Thoracic aorta (tissue), 2 donors: ENCODE measurements around the gene C19orf73. TPM values are rescaled to one million over a fixed set of nuclear protein-coding genes. Genes with fewer than 3 reads are reported as not detected.

ENCODE experiments used
- ATAC-seq: fragments of 150-250 bp; one replicate; pipeline ENCODE4 v1.8.0; 2017; ENCODE audit warnings: low read depth; ENCODE audit not compliant: insufficient number of reproducible peaks, low FRiP score
- DNase-seq: peaks from one replicate; pipeline ENCODE4 v3.0.0-alpha.2; 2020; ENCODE audit warnings: low spot score
- H3K27ac ChIP-seq, 2 donors: fragments of 200-600 bp; sonication (generic); 1 replicate in 1 of 2; 2 replicates in 1 of 2; pipeline ENCODE4 v1.5.1; 2016; ENCODE audit warnings: mild to moderate bottlenecking in 2 of 2, moderate library complexity in 2 of 2
- H3K27me3 ChIP-seq: fragments of 200-600 bp; sonication (generic); replicated peaks from 2 replicates; pipeline ENCODE4 v1.6.0; 2016; ENCODE audit warnings: mild to moderate bottlenecking; ENCODE audit not compliant: insufficient read depth
- H3K36me3 ChIP-seq: fragments of 200-600 bp; sonication (generic); one replicate; pipeline ENCODE4 v1.5.1; 2016
- H3K4me1 ChIP-seq, 2 donors: fragments of 200-600 bp; sonication (generic); 1 replicate in 1 of 2; 2 replicates in 1 of 2; pipeline versions ENCODE4 v1.5.1 to v1.6.0; 2016; ENCODE audit warnings: low read depth in 2 of 2, mild to moderate bottlenecking in 1 of 2; ENCODE audit not compliant: control insufficient read depth in 1 of 2
- H3K4me3 ChIP-seq: fragments of 200-600 bp; sonication (generic); 2 replicates; pipeline ENCODE4 v1.5.1; 2016; ENCODE audit warnings: mild to moderate bottlenecking
- H3K9me3 ChIP-seq: fragments of 200-600 bp; sonication (generic); 2 replicates; pipeline ENCODE4 v1.5.1; 2016
- total RNA-seq, 2 donors: library from RNA; depleted of rRNA; stranded (reverse); fragments of >200 nt; gene quantifications; one replicate each; pipeline versions ENCODE4 v1.1.0 to v1.2.3, GENCODE V29; 2016
- TF ChIP-seq, protein P1 (sequence below): fragments of 200-600 bp; sonication (generic); IDR thresholded peaks from one replicate; pipeline ENCODE4 v1.5.1; 2019; ENCODE audit warnings: antibody characterized with exemption

C19orf73 gene
- total RNA-seq, 2 donors from 2014 or later: not detected

DNA sequence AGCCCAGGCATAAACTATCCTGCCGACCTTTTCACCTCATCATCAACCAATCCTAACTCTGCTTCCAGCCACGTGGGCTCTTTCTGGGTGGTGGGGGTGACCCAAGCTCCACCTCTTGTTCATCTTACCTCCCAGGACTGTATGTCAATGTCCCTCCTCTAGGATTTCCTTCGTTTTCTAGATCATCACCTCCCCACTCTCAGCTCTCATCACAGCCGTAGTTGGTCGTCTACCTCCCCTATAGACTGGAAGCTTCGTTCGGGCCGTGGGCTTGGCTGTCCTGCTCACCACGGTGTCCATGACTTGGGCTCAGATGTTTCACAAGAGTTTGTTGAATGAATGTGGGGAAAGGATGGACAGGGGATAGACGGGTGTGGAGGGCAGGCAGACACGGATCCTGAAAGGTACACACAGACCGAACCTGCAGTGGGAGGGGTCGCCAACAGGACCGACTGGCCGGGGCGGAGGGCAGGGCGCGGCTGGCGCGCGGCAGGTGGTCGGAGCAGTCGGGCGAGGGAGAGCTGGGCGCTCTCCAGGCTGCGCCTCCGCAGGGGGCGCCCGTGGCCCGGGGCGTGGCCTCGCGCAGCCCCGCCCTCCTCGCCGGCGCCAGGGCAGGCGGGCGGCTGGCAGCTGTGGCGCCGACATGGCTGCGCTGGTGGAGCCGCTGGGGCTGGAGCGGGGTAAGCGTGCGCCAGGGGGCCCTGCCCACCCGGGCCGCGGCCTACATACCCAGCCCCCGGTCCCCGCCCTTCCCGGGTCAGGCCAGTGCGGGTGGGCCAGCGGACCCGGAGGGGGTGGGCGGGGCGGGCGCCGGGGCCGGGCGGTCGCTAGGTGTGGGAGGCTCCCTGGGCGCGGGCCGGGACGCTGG, 4.9 kb downstream of the C19orf73 start, which contains the start of gene LIN7B:
Gene LIN7B, plus strand, starts transcription at position 609 of the 868 bp plus-strand sequence. Its CDS starts 35 bp downstream, at position 644.
- Histone ChIP-seq H3K9me3 (no peaks in the 10 kb centered on the region), H3K36me3 (no peaks in the 10 kb centered on the region), H3K4me1 (peaks cover 15 to 42% of the 10 kb centered on the region in 2 donors), H3K27ac (peak within 1 kb of the TSS; percentile 72 to 84), H3K27me3 (no peaks in the 10 kb centered on the region), H3K4me3 (peak within 1 kb of the TSS; percentile 94)
- TF ChIP-seq, protein P1, sequence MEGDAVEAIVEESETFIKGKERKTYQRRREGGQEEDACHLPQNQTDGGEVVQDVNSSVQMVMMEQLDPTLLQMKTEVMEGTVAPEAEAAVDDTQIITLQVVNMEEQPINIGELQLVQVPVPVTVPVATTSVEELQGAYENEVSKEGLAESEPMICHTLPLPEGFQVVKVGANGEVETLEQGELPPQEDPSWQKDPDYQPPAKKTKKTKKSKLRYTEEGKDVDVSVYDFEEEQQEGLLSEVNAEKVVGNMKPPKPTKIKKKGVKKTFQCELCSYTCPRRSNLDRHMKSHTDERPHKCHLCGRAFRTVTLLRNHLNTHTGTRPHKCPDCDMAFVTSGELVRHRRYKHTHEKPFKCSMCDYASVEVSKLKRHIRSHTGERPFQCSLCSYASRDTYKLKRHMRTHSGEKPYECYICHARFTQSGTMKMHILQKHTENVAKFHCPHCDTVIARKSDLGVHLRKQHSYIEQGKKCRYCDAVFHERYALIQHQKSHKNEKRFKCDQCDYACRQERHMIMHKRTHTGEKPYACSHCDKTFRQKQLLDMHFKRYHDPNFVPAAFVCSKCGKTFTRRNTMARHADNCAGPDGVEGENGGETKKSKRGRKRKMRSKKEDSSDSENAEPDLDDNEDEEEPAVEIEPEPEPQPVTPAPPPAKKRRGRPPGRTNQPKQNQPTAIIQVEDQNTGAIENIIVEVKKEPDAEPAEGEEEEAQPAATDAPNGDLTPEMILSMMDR: peak; percentile 41
- no peak for DNase-seq
- ATAC-seq: peak; percentile 52

DNA sequence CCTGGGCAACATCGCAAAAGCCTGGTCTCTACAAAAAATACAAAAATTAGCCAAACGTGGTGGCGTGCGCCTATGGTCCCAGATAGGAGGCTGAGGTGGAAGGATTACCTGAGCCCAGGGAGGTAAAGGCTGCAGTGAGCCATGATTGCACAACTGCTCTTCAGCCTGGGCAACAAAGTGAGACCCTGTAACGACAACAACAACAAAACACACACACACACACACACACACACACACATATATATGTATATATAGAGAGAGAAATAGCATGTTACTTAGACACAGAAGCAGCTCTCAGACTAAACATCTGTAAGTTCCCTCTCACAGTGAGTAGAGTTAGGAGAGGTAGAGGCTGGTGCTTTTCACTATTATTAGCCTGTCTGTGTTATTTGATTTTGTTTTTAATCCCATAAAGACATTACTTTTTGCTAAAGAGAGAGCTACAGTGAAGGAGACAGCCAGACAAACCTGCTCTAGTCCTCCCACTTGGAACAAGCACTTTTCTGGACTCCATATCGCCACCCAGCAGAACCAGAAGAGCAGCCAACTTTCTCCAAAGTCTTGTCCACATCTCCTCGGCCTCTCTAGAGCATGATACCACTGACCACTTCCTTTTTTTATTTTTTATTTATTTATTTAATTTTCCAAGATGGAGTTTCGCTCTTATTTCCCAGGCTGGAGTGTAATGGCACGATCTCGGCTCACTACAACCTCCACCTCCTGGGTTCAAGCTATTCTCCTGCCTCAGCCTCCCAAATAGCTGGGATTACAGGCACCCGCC, 7.5 kb downstream of the C19orf73 start:
- ATAC-seq (no peak), DNase-seq (no peak)
- TF ChIP-seq, protein P1: no peak
- H3K27me3 ChIP-seq: no peaks in the 10 kb centered on the region
- no peak overlapping the region for H3K4me3 ChIP-seq
- peaks cover 10 to 30% of the 10 kb centered on the region in 2 donors for H3K4me1 ChIP-seq
- H3K9me3 ChIP-seq: no peaks in the 10 kb centered on the region
- peaks cover 19% of the 10 kb centered on the region for H3K36me3 ChIP-seq
- H3K27ac ChIP-seq: peak overlapping the region in 1 of 2 donors; percentile 36

DNA sequence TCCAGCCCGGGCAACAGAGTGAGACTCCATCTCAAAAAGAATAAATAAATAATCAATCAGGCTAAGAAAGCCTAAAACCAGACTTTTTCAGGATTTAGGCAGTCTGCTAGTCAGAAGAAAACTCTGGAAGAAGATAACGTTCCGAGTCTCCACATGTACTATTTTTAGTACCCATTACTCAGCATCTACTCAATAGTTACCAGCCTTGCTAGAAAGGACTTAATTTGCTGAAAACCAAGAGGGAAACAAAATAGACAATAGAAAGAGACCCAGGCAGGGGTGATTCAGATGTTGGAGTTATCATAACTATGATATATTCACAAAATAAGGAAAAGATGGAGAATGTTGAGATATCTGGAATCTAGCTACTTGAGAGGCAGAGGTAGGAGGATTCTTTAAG, 8.4 kb downstream of the C19orf73 start:
- Histone ChIP-seq H3K36me3 (peaks cover 26% of the 10 kb centered on the region), H3K27me3 (no peaks in the 10 kb centered on the region), H3K9me3 (no peaks in the 10 kb centered on the region), H3K4me1 (peaks cover 10 to 30% of the 10 kb centered on the region in 2 donors), H3K4me3 (no peak overlapping the region), H3K27ac (peak overlapping the region in 1 of 2 donors; percentile 36)
- TF ChIP-seq, protein P1: no peak
- DNase-seq (no peak), ATAC-seq (no peak)

DNA sequence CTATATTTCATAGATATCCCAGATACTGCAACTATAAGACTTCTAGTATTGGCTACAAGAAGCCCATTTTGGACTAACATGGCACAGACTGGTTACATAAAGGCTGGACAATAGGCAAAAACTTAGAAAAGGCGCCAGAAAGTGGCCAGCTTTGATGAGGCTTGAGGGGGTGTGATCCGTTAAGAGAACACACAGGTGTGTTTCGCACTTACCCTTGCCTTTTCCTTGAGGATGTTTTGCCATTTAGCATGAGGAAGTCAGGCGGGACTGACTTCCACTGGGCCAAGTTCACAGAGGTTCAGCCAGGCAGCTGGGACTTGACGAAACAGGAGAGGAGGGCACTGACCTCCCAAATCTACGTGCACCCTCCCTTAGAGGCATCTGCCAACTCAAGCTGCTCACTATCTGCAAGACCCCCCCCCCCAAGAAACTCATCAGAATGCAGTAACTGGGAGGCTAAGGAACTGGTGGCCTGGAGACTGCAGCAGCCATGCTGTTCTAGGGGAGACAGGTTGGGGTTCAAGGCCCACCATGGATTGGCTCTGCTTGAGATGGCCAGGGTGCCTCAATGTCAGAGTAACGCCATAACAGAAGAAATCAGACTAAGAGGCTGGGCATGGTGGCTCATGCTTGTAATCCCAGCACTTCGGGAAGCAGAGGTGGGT, 9.2 kb downstream of the C19orf73 start:
- Histone ChIP-seq H3K9me3 (no peaks in the 10 kb centered on the region), H3K27me3 (no peaks in the 10 kb centered on the region), H3K27ac (peak overlapping the region in 1 of 2 donors; percentile 36), H3K36me3 (peaks cover 35% of the 10 kb centered on the region), H3K4me1 (peaks cover 10 to 23% of the 10 kb centered on the region in 2 donors), H3K4me3 (no peak overlapping the region)
- no peak for ATAC-seq
- TF ChIP-seq, protein P1: no peak
- DNase-seq: no peak
